Spinal cord (tissue), 10 donors: ENCODE data around the gene HTATSF1. TPM values are rescaled to one million over a fixed set of nuclear protein-coding genes. Genes with fewer than 3 reads are reported as not detected.

Experiments
- DNase-seq, 6 donors: peaks; one replicate each; pipeline versions ENCODE4 v3.0.0 to v3.0.0-alpha.2; 2013 to 2015; ENCODE audit warnings: low spot score in 6 of 6, low read depth in 4 of 6
- H3K27ac ChIP-seq: one replicate; pipeline ENCODE4 v1.5.1; 2013; ENCODE audit warnings: low read depth, low read length, control low read depth
- H3K27me3 ChIP-seq: one replicate; pipeline ENCODE4 v1.6.1; 2013; ENCODE audit warnings: low read length; ENCODE audit not compliant: control insufficient read depth, insufficient read depth
- H3K36me3 ChIP-seq: one replicate; pipeline ENCODE4 v1.6.1; 2013; ENCODE audit warnings: low read length; ENCODE audit not compliant: control insufficient read depth, insufficient read depth
- H3K4me1 ChIP-seq: one replicate; pipeline ENCODE4 v1.6.1; 2013; ENCODE audit warnings: low read length; ENCODE audit not compliant: control insufficient read depth, insufficient read depth
- H3K4me3 ChIP-seq: one replicate; pipeline ENCODE4 v1.5.1; 2013; ENCODE audit warnings: low read depth, low read length, control low read depth
- H3K9me3 ChIP-seq: one replicate; pipeline ENCODE4 v1.6.1; 2013; ENCODE audit warnings: low read length; ENCODE audit not compliant: control insufficient read depth, insufficient read depth
- WGBS: methylation state at CpG from one replicate; pipeline ENCODE4 v1.1.5; 2013; ENCODE audit warnings: missing lambda C conversion rate; ENCODE audit not compliant: insufficient coverage; 5-methylcytosine and 5-hydroxymethylcytosine counted together
- polyA plus RNA-seq, 2 donors: library from polyadenylated mRNA; unstranded; fragments of 120-200 nt; gene quantifications; one replicate each; pipeline ENCODE4 v1.2.1, GENCODE V29; 2013; ENCODE audit not compliant: insufficient read length in 2 of 2
- total RNA-seq, 2 donors: library from RNA; depleted of rRNA in 1 of 2; stranded (reverse); fragments of 120-200 nt in 1 of 2; fragments of >200 nt in 1 of 2; gene quantifications; one replicate each; pipeline versions ENCODE4 v1.2.3 to v1.2.4, GENCODE V29; 2013 to 2014
- donor health status: healthy.

HTATSF1 gene
- total and polyA plus RNA-seq, 4 donors: 57.7 to 132 (median 91.7) TPM

DNA sequence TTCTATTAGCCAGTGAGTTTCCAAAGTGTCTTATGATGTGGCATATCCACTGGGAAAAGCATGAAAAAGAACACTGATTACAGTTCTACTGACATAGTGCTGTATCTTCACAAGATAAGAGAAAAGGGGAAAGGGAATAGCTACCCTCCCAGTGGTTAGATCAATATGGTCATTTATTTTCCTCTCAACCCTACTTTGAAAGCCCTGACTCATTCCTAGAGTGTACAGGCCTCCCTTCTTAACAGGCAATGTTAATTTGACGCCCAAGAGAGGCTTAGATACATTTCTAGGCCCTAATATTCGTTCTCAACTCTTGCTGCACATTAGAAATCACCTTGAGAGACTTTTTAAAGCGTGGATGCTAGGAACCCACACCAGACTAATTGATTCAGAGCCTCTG, 30.1 kb upstream of the HTATSF1 start:
- Histone ChIP-seq H3K27me3 (peaks cover under 1% of the 10 kb centered on the region), H3K9me3 (no peaks in the 10 kb centered on the region), H3K27ac (no peak overlapping the region), H3K4me3 (no peak overlapping the region), H3K4me1 (no peaks in the 10 kb centered on the region), H3K36me3 (no peaks in the 10 kb centered on the region)
- 38% methylated on average over 2 of the region's 3 CpGs for WGBS
- no peak for DNase-seq

DNA sequence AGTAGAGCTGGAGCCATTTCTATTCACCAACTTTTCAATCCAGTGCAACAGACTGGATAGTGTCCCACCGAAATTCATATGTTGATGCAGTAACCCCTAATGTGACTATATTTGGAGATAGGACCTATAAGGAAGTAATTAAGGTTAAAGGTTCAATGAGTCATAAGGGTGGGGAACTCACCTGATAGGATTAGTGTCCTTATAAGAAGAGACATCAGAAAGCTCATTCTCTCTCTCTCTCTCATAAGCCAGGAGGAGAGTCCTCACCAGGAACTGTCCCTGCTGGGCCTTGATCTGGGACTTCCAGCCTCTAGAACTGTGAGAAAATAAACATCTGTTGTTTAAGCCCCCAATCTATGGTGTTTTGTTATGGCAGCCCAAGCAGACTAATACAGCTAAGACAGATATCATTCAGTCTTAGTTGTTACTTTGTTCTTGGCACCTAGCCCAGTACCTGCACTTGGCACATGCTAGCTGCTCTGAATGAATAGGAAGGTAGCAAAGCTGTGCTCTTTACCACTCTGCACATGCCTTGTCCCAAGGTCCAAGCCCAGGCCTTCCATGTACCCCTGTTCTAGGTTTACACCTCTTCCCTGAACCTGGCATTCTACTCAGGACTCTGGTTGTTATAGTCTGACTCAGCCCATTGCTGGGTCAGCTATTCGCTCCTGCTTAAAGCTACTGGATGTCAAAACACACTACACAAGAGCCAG, 28.8 kb upstream of the HTATSF1 start:
- Histone ChIP-seq H3K9me3 (no peaks in the 10 kb centered on the region), H3K4me3 (no peak overlapping the region), H3K27me3 (peaks cover 2% of the 10 kb centered on the region), H3K36me3 (no peaks in the 10 kb centered on the region), H3K4me1 (no peaks in the 10 kb centered on the region), H3K27ac (no peak overlapping the region)
- DNase-seq: no peak
- WGBS: 43% methylated on average over 1 of the region's 2 CpGs

DNA sequence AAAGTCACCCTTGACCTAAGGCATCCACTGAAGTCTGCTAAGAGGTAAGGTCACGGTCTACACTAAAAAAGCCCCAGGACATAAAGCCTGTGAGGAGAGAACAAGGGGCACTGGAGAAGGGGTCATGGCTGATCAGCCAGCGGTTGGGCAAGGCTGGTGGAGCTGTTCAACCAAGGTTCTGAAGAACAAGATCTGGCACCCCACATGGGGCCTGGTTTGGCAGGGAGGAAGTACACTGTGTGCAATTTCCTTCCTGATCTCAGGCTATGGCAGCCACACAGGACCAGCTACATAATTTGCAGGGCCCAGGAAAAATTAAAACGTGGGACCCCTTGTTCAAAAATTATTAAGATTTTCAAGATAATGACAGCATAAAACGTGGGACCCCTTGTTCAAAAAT, 23.7 kb upstream of the HTATSF1 start:
- no peak for DNase-seq
- Histone ChIP-seq H3K36me3 (no peaks in the 10 kb centered on the region), H3K9me3 (no peaks in the 10 kb centered on the region), H3K27me3 (peaks cover 5% of the 10 kb centered on the region), H3K27ac (no peak overlapping the region), H3K4me3 (no peak overlapping the region), H3K4me1 (no peaks in the 10 kb centered on the region)
- WGBS: 49% methylated on average over 3 of the region's 4 CpGs

DNA sequence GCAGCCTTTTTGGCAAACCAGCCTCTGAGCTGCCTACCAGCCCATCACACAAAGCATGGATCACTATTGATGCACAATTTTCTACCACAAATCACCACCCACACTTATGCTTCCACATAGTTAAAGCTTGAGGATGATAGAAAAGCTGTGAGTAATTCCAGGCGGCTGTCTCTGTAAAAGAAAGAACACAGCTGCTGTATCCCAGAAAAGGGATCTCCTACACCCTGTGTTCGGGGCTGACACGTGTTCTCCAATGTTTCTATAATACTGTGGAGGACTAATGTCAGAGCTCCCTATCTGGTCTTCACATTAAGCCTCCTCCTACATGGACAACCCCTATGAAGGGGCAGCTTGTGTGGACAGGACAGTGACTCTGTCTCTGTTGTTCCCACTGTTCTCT, 22.2 kb upstream of the HTATSF1 start:
- WGBS: no CpG with 5 or more reads among the region's 3 CpGs
- peaks cover 5% of the 10 kb centered on the region for H3K27me3 ChIP-seq
- DNase-seq: no peak
- H3K4me1 ChIP-seq: no peaks in the 10 kb centered on the region
- H3K4me3 ChIP-seq: no peak overlapping the region
- H3K9me3 ChIP-seq: no peaks in the 10 kb centered on the region
- no peak overlapping the region for H3K27ac ChIP-seq
- H3K36me3 ChIP-seq: no peaks in the 10 kb centered on the region

DNA sequence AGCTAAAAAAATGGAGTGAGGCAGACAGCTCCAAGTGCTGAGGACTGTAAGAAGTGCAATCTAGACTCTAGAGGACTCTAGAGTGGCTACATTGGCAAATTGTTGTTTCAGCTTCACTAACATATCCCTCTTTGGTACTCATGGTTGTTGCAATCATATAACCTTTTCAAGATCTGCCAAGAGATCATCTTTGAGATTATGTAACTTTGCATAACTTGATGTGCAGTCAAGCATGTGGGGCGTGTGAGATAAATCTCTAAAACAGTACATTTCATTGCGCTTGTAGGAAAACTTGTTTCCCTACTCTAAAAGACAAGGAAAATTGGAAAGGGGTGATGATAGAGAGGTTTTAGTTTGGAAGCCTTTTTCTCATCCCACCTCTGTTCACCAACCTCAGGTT, 20.9 kb upstream of the HTATSF1 start:
- H3K9me3 ChIP-seq: no peaks in the 10 kb centered on the region
- no CpG with 5 or more reads among the region's 2 CpGs for WGBS
- H3K27ac ChIP-seq: no peak overlapping the region
- no peaks in the 10 kb centered on the region for H3K36me3 ChIP-seq
- H3K4me1 ChIP-seq: no peaks in the 10 kb centered on the region
- no peak overlapping the region for H3K4me3 ChIP-seq
- H3K27me3 ChIP-seq: peaks cover 5% of the 10 kb centered on the region
- no peak for DNase-seq

DNA sequence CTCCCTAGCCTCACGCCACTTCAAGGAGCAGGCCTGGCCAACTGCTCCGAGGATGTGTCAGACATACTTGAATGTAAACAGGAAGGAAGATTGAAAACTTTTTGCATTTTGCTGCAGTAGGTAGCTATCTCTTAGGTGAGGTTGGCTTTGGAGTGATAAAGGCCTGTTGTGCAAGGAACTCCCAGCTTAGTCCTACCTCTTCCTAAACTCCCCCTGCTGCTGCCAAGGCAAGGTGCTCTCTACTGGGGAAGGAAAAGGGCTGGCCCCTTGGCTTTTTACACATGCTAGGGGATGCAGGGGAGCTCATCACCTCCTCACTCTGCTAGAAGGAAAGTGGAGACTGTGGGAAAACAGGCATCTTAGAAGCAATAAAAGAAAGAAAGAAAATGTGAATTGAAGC, 20.4 kb upstream of the HTATSF1 start:
- DNase-seq: no peak
- no peaks in the 10 kb centered on the region for H3K4me1 ChIP-seq
- no peaks in the 10 kb centered on the region for H3K9me3 ChIP-seq
- peaks cover 5% of the 10 kb centered on the region for H3K27me3 ChIP-seq
- H3K4me3 ChIP-seq: no peak overlapping the region
- no peak overlapping the region for H3K27ac ChIP-seq
- WGBS: 80% methylated on average over 1 of the region's 2 CpGs
- H3K36me3 ChIP-seq: no peaks in the 10 kb centered on the region

DNA sequence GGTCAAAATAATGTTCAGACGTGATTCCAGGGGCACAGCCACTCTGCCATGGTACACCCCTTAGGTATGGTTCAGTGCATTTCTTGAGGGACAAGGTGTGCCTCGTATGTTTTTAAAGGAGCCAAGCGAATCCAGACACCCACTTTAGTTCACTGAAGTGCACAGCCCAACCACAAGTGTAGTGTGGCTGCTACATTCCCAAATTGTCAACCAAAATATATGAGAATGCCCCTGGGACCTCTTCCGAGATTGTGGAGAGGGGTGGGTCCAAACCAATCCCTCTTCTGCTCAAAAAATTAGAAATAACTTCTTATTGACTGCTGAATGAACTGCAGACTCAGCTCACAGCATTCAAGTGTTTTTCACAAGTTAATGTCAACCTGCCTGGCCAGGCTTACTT, 17.0 kb upstream of the HTATSF1 start:
- Histone ChIP-seq H3K4me1 (no peaks in the 10 kb centered on the region), H3K9me3 (no peaks in the 10 kb centered on the region), H3K27me3 (peaks cover 8% of the 10 kb centered on the region), H3K4me3 (no peak overlapping the region), H3K36me3 (no peaks in the 10 kb centered on the region), H3K27ac (no peak overlapping the region)
- WGBS: no CpG with 5 or more reads among the region's 4 CpGs
- DNase-seq: no peak

DNA sequence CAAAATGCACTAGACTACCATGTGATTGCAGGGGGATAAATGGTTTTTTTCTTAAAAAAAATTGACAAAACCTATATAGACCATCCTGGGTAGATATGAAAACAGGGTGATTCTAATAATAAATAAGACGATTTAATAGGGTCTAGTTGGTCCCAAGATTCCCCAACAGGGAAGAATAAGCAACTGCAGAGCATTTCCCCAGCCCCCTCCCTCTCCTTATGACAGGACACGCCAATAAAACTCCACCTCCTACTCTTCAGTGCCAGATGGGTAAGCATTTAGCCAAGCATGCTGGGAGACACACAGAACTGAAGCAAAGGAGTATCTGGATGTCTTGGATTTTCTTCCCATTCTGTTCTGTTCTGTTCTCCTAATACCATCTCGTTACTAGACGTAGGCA, 9.7 kb upstream of the HTATSF1 start, which contains the start of gene BRS3:
Gene BRS3 (plus strand): TSS at position 301 of the 400 bp plus-strand sequence. CDS start 168 bp downstream, outside the sequence.
- no peaks in the 10 kb centered on the region for H3K9me3 ChIP-seq

DNA sequence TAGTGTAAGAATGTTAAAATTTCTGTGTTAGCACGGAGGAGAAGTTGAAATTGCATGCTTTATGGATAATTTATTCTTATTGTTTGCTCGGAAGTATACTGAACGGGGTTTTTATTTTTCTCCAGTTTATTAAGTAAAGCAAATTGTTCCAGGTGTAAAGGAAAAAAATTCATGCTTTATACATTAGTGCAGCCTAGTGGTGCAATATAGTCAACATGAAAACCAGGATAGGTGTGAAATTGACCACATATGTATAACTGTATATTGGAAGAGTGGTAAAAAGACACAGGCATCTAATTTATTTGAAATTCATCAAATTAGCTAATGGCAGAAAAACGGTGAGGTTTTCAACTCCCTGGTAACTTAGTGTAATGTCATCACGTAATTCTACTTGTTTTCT, 8.7 kb upstream of the HTATSF1 start:
- DNase-seq: peak in 1 of 6 donors; percentile 58
- Histone ChIP-seq H3K4me1 (no peaks in the 10 kb centered on the region), H3K27me3 (peaks cover 14% of the 10 kb centered on the region), H3K36me3 (no peaks in the 10 kb centered on the region), H3K4me3 (no peak overlapping the region), H3K9me3 (no peaks in the 10 kb centered on the region), H3K27ac (no peak overlapping the region)
- WGBS: 50% methylated on average over 3 of the region's 5 CpGs

More for the DNA sequence above, 9.7 kb upstream of the HTATSF1 start, which contains the start of gene BRS3:
- no peak within 1 kb of the TSS for H3K4me3 ChIP-seq
- no peaks in the 10 kb centered on the region for H3K4me1 ChIP-seq
- no peak within 1 kb of the TSS for H3K27ac ChIP-seq
- WGBS: no CpG with 5 or more reads among the region's 4 CpGs
- DNase-seq: no peak
- no peaks in the 10 kb centered on the region for H3K36me3 ChIP-seq
- H3K27me3 ChIP-seq: peaks cover 14% of the 10 kb centered on the region

DNA sequence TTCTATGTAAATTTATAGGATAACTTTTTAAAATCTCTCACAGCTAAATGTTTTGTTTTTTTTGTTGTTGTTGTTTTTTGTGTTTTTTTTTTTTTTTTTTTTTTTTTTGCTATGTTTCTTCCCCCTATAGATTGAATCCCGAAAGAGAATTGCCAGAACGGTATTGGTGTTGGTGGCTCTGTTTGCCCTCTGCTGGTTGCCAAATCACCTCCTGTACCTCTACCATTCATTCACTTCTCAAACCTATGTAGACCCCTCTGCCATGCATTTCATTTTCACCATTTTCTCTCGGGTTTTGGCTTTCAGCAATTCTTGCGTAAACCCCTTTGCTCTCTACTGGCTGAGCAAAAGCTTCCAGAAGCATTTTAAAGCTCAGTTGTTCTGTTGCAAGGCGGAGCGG, 5.6 kb upstream of the HTATSF1 start:
- peaks cover 6% of the 10 kb centered on the region for H3K27me3 ChIP-seq
- 82% methylated on average over 2 of the region's 6 CpGs for WGBS
- H3K9me3 ChIP-seq: no peaks in the 10 kb centered on the region
- no peak overlapping the region for H3K4me3 ChIP-seq
- peaks cover 3% of the 10 kb centered on the region for H3K4me1 ChIP-seq
- H3K36me3 ChIP-seq: no peaks in the 10 kb centered on the region
- H3K27ac ChIP-seq: no peak overlapping the region
- no peak for DNase-seq
